ENCODE data around the gene CFAP92. TPM values are rescaled to one million over a fixed set of nuclear protein-coding genes. Genes with fewer than 3 reads are reported as not detected.

The CFAP92 gene
- total RNA-seq, 1 donor from 2014 or later = not detected

DNA sequence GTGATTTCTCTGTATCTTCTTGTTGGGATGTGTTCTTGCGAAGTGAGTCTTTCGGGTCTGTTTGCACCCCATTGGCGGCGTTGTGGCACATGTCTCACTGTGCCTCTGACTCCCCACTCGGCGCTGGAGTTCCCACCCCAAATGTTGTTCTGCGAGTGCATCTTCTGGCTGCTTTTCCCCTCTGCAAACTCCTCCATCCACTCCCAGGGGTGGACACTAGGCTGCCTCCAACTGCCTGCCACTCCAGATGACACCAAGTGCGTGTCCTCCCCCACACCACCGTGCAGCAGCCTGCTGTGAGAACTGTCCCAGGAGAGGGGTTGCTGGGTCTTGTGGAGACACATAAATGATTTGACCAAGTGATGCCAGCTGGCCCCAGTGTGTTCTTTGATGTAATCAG, 24.9 kb upstream of the CFAP92 start:
- Mint-ChIP-seq H3K4me3 (no peak overlapping the region), H3K27ac (no peak overlapping the region), H3K36me3 (ENCODE audit: low read depth) (no peaks in the 10 kb centered on the region), H3K4me1 (peaks cover 23% of the 10 kb centered on the region), H3K9me3 (no peaks in the 10 kb centered on the region), H3K27me3 (no peaks in the 10 kb centered on the region)
- DNase-seq = no peak
- intact Hi-C loops (cut with micrococcal nuclease) = loop anchor here (5.0 kb wide), 1 partner anchor 104 kb away; the partner anchor contains the start of gene RAB43

DNA sequence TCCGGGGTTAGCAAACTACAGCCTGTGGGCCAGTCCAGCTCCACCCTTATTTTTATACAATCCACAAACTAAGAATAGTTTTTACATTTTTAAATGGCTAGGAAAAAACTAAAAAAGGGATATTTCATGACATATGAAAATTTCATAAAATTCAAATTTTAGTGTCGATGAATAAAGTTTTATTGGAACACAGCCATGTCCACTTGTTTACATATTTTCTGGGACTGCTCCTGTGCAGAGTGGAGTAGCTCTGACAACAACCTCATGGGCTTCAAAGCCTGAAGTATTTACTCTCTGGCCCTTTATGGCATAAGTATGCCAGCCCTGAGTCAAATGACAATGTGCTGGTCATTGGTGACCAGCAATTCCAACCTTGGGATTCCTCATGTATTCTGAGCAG, 24.4 kb upstream of the CFAP92 start:
- Mint-ChIP-seq H3K9me3 (no peaks in the 10 kb centered on the region), H3K27me3 (no peaks in the 10 kb centered on the region), H3K4me1 (peaks cover 26% of the 10 kb centered on the region), H3K27ac (no peak overlapping the region), H3K4me3 (no peak overlapping the region), H3K36me3 (ENCODE audit: low read depth) (no peaks in the 10 kb centered on the region)
- intact Hi-C loops (cut with micrococcal nuclease) = loop anchor here (5.0 kb wide), 1 partner anchor 104 kb away; the partner anchor contains the start of gene RAB43
- DNase-seq = no peak

DNA sequence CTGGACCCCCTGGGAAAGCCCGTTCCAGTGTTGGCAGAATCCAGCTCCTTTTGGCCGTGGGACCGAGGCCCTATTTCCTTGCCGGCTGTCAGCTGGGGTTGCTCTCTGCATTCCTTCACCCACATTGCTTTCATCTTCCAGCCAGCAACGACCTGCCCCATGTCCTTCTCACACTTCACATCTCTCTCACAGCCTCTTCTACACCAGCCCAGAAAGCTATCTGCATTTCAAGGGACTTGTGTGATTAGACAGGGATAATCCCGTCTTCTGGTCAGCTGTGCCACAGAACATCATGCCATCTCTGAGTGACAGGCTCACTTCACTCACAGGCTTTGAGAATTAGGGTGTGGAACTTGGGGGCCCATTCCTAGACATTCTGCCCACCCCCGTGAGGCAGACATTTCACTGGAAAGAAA, 23.6 kb upstream of the CFAP92 start:
- peak overlapping the region; percentile 43 for H3K27ac Mint-ChIP-seq

DNA sequence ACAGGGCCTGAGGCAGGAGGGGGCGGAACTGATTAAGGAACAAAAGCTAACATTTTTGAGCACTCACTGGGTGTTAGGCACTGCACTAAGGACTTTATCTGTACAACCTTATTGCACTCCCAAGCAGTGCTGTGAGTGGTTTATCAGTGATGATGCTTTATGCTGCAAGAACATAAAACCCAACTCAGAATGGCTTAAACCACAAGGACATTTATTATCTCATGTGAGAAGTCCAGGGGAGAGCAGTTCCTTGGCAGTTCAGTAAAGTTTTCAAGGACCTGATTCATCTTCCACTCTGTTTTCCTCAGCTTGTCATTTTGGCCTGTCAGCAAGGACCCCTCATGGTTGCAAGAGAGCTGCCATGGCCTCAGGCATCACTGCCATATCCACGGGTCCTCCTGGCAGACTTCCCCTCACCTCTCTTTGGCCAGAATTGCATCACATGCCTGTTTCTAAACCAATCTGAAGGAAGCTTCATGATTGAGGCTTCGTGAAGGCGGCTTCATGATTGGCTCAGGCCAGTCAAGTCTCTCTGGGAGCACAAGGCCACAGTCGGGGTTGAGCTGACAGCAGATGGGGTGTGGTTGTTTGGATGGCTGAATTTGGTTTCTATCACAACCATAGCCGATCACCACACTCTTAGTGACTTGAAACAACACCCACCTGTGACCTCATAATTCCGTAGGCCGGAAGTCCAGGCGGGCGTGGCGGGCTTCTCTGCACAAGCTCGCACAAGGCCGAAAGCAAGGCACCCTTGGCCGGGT, 23.0 kb upstream of the CFAP92 start:
- Mint-ChIP-seq H3K36me3 (ENCODE audit: low read depth) (no peaks in the 10 kb centered on the region), H3K4me1 (peaks cover 26% of the 10 kb centered on the region), H3K27ac (peak overlapping the region; percentile 95), H3K9me3 (no peaks in the 10 kb centered on the region), H3K4me3 (peak overlapping the region; percentile 80), H3K27me3 (no peaks in the 10 kb centered on the region)
- DNase-seq = no peak
- intact Hi-C loops (cut with micrococcal nuclease) = loop anchor here (1.0 to 5.0 kb wide), 3 partner anchors 10 to 105 kb away; partner anchors contain the start of gene RAB43

More for the DNA sequence above, 23.6 kb upstream of the CFAP92 start:
- Mint-ChIP-seq H3K9me3 (no peaks in the 10 kb centered on the region), H3K4me1 (peaks cover 26% of the 10 kb centered on the region), H3K4me3 (no peak overlapping the region), H3K36me3 (ENCODE audit: low read depth) (no peaks in the 10 kb centered on the region), H3K27me3 (no peaks in the 10 kb centered on the region)
- no peak for DNase-seq
- intact Hi-C loops (cut with micrococcal nuclease) = loop anchor here (5.0 kb wide), 1 partner anchor 105 kb away; the partner anchor contains the start of gene RAB43

DNA sequence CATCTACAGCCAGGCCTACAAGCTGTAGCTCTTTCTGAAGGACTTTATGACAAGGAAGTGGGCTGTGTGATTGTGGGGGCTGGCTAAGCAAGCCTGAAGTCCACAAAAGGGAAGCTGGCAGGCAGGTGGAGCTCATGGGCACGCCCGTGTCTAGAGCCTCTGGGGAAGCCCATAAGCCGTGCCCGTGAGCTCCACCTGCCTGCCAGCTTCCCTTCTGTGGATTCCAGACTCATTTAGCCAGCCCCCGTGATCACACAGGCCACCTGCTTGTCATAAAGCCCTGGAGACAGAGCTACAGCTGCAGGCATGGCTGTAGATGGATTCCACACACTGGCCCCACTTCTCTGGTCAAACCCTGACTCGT, 22.5 kb upstream of the CFAP92 start:
- peak; percentile 85 for DNase-seq
- H3K27ac Mint-ChIP-seq = peak overlapping the region; percentile 95
- peaks cover 26% of the 10 kb centered on the region for H3K4me1 Mint-ChIP-seq
- H3K4me3 Mint-ChIP-seq = peak overlapping the region; percentile 80
- no peaks in the 10 kb centered on the region for H3K9me3 Mint-ChIP-seq
- no peaks in the 10 kb centered on the region for H3K27me3 Mint-ChIP-seq
- no peaks in the 10 kb centered on the region for H3K36me3 Mint-ChIP-seq (ENCODE audit: low read depth)
- intact Hi-C loops (cut with micrococcal nuclease) = loop anchor here (1.0 to 5.0 kb wide), 3 partner anchors 11 to 106 kb away; partner anchors contain the start of gene RAB43

DNA sequence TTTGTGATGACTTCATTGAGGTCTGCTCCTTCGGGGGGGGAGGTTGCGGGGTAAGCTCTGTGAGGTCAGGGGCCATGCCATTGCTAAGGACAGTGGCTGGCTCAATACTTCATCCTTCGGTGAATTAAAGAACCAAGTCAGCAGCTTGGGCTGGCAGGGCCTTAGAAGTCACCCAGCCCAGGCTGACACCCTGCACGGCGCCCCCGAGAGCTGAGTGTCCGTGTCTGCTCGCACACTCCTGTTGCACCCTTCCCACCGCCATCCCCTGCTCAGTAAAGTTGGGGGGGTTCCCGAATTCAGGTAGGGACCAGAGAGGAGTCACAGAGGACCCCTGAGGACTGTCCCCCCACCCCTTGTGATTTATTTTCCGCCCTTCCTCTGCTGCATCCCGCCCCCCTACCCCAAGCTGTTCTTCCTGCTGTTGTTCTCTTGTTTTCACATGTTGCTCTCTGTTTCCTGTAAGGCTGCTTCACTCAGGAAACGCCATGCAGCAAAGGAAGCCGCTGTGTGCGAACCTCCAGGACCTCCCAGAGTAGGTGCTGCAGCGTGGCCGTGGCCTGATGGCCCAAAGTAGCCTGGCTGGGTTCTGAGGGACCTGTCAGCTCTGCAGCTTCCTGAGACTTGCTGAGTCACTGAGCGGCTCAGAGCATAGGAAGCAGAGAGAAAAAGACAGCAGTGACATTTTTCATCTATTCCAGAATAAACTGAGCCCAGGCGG, 21.7 kb upstream of the CFAP92 start:
- Mint-ChIP-seq H3K4me1 (peaks cover 26% of the 10 kb centered on the region), H3K9me3 (no peaks in the 10 kb centered on the region), H3K36me3 (ENCODE audit: low read depth) (no peaks in the 10 kb centered on the region), H3K27ac (peak overlapping the region; percentile 95), H3K27me3 (no peaks in the 10 kb centered on the region), H3K4me3 (peak overlapping the region; percentile 80)
- peak; percentile 84 for DNase-seq
- intact Hi-C loops (cut with micrococcal nuclease) = loop anchor here (1.0 to 5.0 kb wide), 3 partner anchors 12 to 107 kb away; partner anchors contain the start of gene RAB43

DNA sequence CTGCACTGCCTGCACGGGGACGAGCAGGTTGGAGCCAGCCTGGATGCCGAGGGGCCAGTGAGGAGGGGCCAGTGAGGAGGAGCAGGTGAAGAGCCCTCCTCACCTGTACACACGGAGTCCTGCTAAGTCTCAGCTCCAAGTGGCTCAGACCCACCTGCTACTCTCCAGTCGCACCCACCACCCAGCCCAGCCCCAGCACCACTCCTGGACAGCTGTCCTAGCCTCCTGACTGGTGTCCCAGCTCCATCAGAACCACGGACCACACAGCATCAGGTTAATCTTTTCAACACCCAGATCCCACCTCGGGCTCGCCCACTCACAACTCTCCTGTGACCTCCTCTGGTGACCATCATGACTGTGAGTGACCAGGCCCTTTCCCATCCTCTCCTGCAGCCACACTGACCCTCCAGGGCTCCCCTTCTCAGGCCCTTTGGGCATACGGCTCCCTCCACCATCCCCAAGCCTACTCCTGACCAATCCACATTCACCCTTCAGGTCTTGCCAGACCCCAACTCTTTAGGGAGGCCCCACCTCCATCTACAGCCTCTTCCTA, 21.0 kb upstream of the CFAP92 start:
- no peaks in the 10 kb centered on the region for H3K27me3 Mint-ChIP-seq
- no peaks in the 10 kb centered on the region for H3K9me3 Mint-ChIP-seq
- peak overlapping the region; percentile 95 for H3K27ac Mint-ChIP-seq
- peak overlapping the region; percentile 21 for H3K4me3 Mint-ChIP-seq
- no peak for DNase-seq
- intact Hi-C loops (cut with micrococcal nuclease) = loop anchor here (5.0 kb wide), 1 partner anchor 107 kb away; the partner anchor contains the start of gene RAB43
- no peaks in the 10 kb centered on the region for H3K36me3 Mint-ChIP-seq (ENCODE audit: low read depth)
- peaks cover 26% of the 10 kb centered on the region for H3K4me1 Mint-ChIP-seq

DNA sequence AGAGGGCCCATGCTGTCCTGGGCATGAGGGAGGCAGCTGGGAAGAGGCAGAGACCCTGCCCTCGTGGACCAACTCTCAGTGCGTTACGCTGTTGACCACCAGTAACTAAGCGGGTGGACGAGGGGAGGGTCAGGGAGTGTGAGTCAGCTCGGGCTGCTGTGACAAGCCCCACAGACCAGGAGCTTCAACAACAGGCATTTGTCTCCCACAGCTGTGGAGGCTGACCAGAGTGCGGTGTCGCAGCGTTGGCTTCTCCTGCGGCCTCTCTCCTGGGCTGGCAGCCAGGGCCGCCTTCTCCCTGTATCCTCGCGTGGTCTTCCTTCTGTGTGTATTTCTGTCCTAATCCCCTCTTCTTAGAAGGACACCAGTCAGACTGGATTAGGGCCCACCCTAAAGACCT, 20.3 kb upstream of the CFAP92 start:
- Mint-ChIP-seq H3K36me3 (ENCODE audit: low read depth) (no peaks in the 10 kb centered on the region), H3K4me3 (no peak overlapping the region), H3K27me3 (no peaks in the 10 kb centered on the region), H3K9me3 (no peaks in the 10 kb centered on the region), H3K27ac (peak overlapping the region; percentile 95), H3K4me1 (peaks cover 26% of the 10 kb centered on the region)
- DNase-seq = no peak
- intact Hi-C loops (cut with micrococcal nuclease) = no loop called here

DNA sequence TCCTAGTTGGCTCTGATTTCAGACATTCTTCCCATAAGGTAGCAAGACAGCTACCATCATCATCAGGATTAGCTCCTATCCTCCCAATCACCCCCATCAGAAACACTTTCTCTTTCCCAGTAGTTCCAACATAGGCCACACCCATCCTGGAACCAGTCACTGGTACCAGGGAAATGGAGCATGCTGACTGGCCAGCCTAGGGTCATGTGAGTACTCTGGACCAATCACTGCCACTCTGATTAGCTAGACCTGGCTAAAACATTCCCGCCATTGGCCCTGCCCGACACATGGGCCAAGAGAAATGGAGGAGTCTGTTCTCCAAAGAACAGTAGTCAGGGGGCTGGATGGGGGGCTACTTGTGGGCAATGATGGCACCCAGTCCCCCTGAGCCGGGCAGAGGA, 19.6 kb upstream of the CFAP92 start:
- no peak overlapping the region for H3K4me3 Mint-ChIP-seq
- H3K9me3 Mint-ChIP-seq = no peaks in the 10 kb centered on the region
- intact Hi-C loops (cut with micrococcal nuclease) = no loop called here
- H3K4me1 Mint-ChIP-seq = peaks cover 26% of the 10 kb centered on the region
- H3K27me3 Mint-ChIP-seq = no peaks in the 10 kb centered on the region
- no peak overlapping the region for H3K27ac Mint-ChIP-seq
- no peaks in the 10 kb centered on the region for H3K36me3 Mint-ChIP-seq (ENCODE audit: low read depth)
- DNase-seq = no peak

DNA sequence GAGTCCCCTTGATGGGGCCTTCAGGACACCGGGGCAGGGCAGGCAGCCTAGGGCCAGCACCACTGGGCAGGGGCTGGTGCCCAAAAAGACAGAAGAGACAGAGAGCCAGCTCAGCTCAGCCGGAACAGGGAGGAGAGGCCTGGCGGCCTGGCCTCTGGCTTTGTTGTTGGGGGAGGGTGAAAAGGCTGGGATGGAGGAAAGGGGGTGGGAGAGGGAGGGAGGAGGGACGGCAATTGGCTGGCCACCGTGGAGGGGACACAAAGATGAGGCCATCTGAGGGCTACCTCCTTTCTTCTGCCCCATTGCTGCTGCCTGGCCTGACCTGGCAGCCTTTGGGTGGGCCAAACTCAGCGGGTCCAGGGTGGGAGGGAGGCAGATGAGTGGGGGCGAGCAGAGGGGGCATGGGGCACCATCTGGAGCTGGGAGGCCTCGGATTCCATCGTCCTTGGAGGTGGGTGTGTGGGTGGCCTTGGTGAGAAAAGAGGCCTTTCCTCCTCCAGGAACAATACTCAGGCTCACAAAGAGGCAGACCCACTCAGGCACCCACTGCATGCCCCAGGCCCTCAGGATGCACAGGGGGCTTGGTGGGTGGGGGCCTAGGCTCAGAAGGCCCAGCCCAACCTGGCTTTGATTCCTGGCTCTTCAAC, 16.6 kb upstream of the CFAP92 start:
- no peak for DNase-seq
- intact Hi-C loops (cut with micrococcal nuclease) = no loop called here
- Mint-ChIP-seq H3K9me3 (no peaks in the 10 kb centered on the region), H3K27ac (no peak overlapping the region), H3K36me3 (ENCODE audit: low read depth) (no peaks in the 10 kb centered on the region), H3K27me3 (peaks cover 3% of the 10 kb centered on the region), H3K4me1 (peaks cover 10% of the 10 kb centered on the region), H3K4me3 (no peak overlapping the region)

DNA sequence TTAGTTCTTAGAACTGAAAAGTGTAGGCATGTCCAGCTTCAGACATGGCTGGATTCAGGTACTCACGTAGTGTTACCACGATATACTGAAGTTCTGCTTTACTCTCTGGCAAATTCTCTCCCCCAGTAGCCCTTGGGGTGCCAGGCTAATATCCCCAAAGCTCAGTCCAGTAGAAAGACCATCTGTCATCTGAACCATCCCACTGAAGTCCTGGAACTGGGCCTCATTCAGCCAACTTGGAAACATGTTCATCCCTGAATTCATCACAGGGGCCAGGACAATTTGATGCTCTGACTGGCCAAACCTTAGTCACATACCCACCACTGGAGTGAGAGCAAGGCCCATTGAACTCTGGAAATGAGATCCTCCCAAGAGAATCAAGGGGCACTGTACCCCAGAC, 15.4 kb upstream of the CFAP92 start:
- intact Hi-C loops (cut with micrococcal nuclease) = no loop called here
- H3K36me3 Mint-ChIP-seq (ENCODE audit: low read depth) = no peaks in the 10 kb centered on the region

DNA sequence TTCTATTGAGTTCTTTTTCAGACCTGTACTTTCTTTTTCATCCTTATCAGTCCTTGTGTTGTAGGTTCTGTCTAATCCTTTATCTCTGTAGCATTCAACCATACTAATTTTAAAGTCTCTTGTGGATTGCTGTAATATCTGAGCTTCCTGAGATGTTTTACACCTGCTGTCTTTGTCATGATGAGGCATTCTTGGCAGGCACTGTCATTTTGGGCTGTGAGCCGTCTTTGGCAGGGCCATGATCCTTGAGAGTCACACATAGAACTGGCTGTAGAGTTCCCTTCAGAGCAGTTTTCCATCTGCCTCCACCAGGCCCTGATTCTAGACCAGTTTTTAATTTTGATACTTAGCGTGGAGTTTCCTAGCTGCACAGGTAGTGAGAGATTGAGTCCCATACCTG, 13.9 kb upstream of the CFAP92 start:
- DNase-seq = no peak
- Mint-ChIP-seq H3K36me3 (ENCODE audit: low read depth) (no peaks in the 10 kb centered on the region), H3K9me3 (no peaks in the 10 kb centered on the region), H3K27ac (no peak overlapping the region), H3K4me3 (no peak overlapping the region), H3K27me3 (peaks cover 16% of the 10 kb centered on the region), H3K4me1 (peaks cover 12% of the 10 kb centered on the region)
- intact Hi-C loops (cut with micrococcal nuclease) = no loop called here

More for the DNA sequence above, 15.4 kb upstream of the CFAP92 start:
- H3K4me3 Mint-ChIP-seq = no peak overlapping the region
- no peaks in the 10 kb centered on the region for H3K9me3 Mint-ChIP-seq
- DNase-seq = no peak
- H3K27me3 Mint-ChIP-seq = peaks cover 6% of the 10 kb centered on the region
- H3K27ac Mint-ChIP-seq = no peak overlapping the region
- peaks cover 10% of the 10 kb centered on the region for H3K4me1 Mint-ChIP-seq

DNA sequence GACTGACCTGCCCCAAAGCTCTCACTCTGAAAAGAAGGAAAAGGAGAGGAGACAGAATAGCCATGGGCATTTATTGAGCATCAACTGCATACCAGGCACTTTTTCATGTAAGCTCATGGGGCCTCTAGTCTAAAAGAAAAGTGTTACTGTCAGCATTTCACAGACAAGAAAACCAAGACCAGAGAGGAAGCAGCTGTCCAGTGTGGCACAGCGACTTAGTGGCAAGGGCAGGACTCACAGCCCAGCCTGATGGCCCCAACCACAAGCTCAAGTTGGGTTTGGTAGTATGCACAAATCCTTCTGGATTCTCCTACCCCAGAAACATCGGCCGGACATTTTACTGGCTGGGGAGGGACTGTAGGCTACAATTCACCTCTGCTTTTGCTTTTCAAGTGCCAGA, 13.0 kb upstream of the CFAP92 start:
- intact Hi-C loops (cut with micrococcal nuclease) = no loop called here
- H3K36me3 Mint-ChIP-seq (ENCODE audit: low read depth) = no peaks in the 10 kb centered on the region
- no peak overlapping the region for H3K4me3 Mint-ChIP-seq
- H3K27ac Mint-ChIP-seq = no peak overlapping the region
- H3K4me1 Mint-ChIP-seq = peaks cover 20% of the 10 kb centered on the region
- peaks cover 24% of the 10 kb centered on the region for H3K27me3 Mint-ChIP-seq
- H3K9me3 Mint-ChIP-seq = no peaks in the 10 kb centered on the region
- no peak for DNase-seq

Measured in activated CD4-positive, alpha-beta T cell treated with anti-CD3 and anti-CD28 coated beads, Interleukin-2, amount 10 ng/mL, durations not matched to agents 24 days and 14 days (primary cell).